GM12878 (cell line): ENCODE data around the gene ELK3. TPM values are rescaled to one million over a fixed set of nuclear protein-coding genes. Genes with fewer than 3 reads are reported as not detected.

Source experiments
- ATAC-seq: fragments of 200-7000 bp; cut with Tn5 transposase; 3 replicates; pipeline ENCODE4 v1.9.1; 2020; ENCODE audit warnings: mild to moderate bottlenecking, moderate library complexity
- BruUV-seq: library from RNA; stranded (reverse); fragments of 400-500 nt; replicated peaks from 2 replicates; lab custom pipeline; 2021; lab: Mats Ljungman, UMichigan
- CTCF ChIA-PET: fragments of 300-600 bp; sonication (Branson Sonifier 250); formaldehyde crosslinking; extraction: SDS; loops from one replicate; lab custom pipeline; 2021; ENCODE audit warnings: inconsistent platforms; lab: Yijun Ruan, JAX
- POLR2A ChIA-PET: fragments of 350-600 bp; formaldehyde crosslinking; extraction: SDS; loops from one replicate; lab custom pipeline; 2021; ENCODE audit warnings: inconsistent platforms; lab: Charles Lee
- RAD21 ChIA-PET: fragments of 300-600 bp; sonication (Branson Sonifier 250); formaldehyde crosslinking; loops from one replicate; lab custom pipeline; 2023; ENCODE audit warnings: antibody characterized with exemption; ENCODE audit not compliant: unreplicated experiment; lab: Charles Lee
- SMC1A ChIA-PET: fragments of 300-600 bp; sonication (Branson Sonifier 250); formaldehyde crosslinking; loops from one replicate; lab custom pipeline; 2023; ENCODE audit not compliant: unreplicated experiment, uncharacterized antibody; lab: Charles Lee
- DNase-seq: peaks from one replicate; pipeline ENCODE4 v3.0.0-alpha.2; 2011; ENCODE audit warnings: low read depth, low spot score
- FAIRE-seq: peaks from 3 replicates; lab custom pipeline; 2011; peaks lifted over from hg19 to GRCh38; lab: Jason Lieb, UNC
- H2AFZ ChIP-seq: 2 replicates; pipeline ENCODE4 v1.6.0; 2011; ENCODE audit warnings: low read depth, low read length, control low read depth; ENCODE audit not compliant: control insufficient read depth
- H3K27ac ChIP-seq: 2 replicates; pipeline ENCODE4 v1.5.1; 2011; ENCODE audit warnings: control low read depth; ENCODE audit not compliant: control insufficient read depth, insufficient read depth
- H3K27me3 ChIP-seq, 2 experiments: replicated peaks in 1 of 2; 2 replicates each; pipeline versions ENCODE4 v1.6.0 to v1.6.1; 2011; ENCODE audit warnings: low read length in 1 of 2; ENCODE audit not compliant: control insufficient read depth in 2 of 2, insufficient read depth in 2 of 2
- H3K36me3 ChIP-seq, 2 experiments: 2 replicates each; pipeline ENCODE4 v1.5.1; 2011; ENCODE audit warnings: low read length in 1 of 2; ENCODE audit not compliant: control insufficient read depth in 2 of 2, insufficient read depth in 2 of 2
- H3K4me1 ChIP-seq: 2 replicates; pipeline ENCODE4 v1.6.1; 2011; ENCODE audit warnings: mild to moderate bottlenecking, low read length, moderate library complexity, mixed read lengths; ENCODE audit not compliant: control insufficient read depth, insufficient read depth
- H3K4me2 ChIP-seq: 2 replicates; pipeline ENCODE4 v1.6.0; 2011; ENCODE audit warnings: control low read depth; ENCODE audit not compliant: control insufficient read depth, insufficient read depth
- H3K4me3 ChIP-seq: fragments of 200-600 bp; sonication (generic); 2 replicates; pipeline ENCODE4 v1.5.1; 2016
- H3K79me2 ChIP-seq: 2 replicates; pipeline ENCODE4 v1.6.0; 2011; ENCODE audit warnings: low read length; ENCODE audit not compliant: control insufficient read depth, insufficient read depth
- H3K9ac ChIP-seq: 2 replicates; pipeline ENCODE4 v1.8.0; 2011; ENCODE audit warnings: low read length, control low read depth, mixed read lengths; ENCODE audit not compliant: control insufficient read depth, insufficient read depth
- H3K9me3 ChIP-seq: replicated peaks from 3 replicates; pipeline ENCODE4 v1.5.1; 2011; ENCODE audit warnings: mild to moderate bottlenecking, low read length; ENCODE audit not compliant: control insufficient read depth, insufficient read depth
- H4K20me1 ChIP-seq: 2 replicates; pipeline ENCODE4 v1.6.0; 2011; ENCODE audit not compliant: control insufficient read depth, insufficient read depth
- ATF7 ChIP-seq: fragments of 450-650 bp; IDR thresholded peaks from 2 replicates; pipeline ENCODE4 v1.6.1; 2016; ENCODE audit warnings: low read depth, mild to moderate bottlenecking
- CEBPB ChIP-seq, 2 experiments: fragments of 150-350 bp in 1 of 2; IDR thresholded peaks; 2 replicates each; pipeline ENCODE4 v1.6.1; 2012 to 2014; ENCODE audit warnings: low read depth in 2 of 2, low read length in 2 of 2, borderline replicate concordance in 1 of 2, inconsistent platforms in 1 of 2
- DPF2 ChIP-seq: fragments of 450-650 bp; IDR thresholded peaks from 2 replicates; pipeline ENCODE4 v1.6.1; 2017; ENCODE audit warnings: mild to moderate bottlenecking
- FOXK2 ChIP-seq: fragments of 450-650 bp; IDR thresholded peaks from 2 replicates; pipeline ENCODE4 v1.6.1; 2017; ENCODE audit warnings: mild to moderate bottlenecking, moderate library complexity
- LARP7 ChIP-seq: fragments of 450-650 bp; IDR thresholded peaks from 2 replicates; pipeline ENCODE4 v1.6.1; 2017; ENCODE audit warnings: mild to moderate bottlenecking
- MYB ChIP-seq: fragments of 150-350 bp; IDR thresholded peaks from 2 replicates; pipeline ENCODE4 v1.6.1; 2014; ENCODE audit warnings: mild to moderate bottlenecking, low read depth, low read length, borderline replicate concordance
- MYC ChIP-seq: IDR thresholded peaks from 2 replicates; pipeline ENCODE4 v1.6.1; 2011; ENCODE audit warnings: mild to moderate bottlenecking, low read length, moderate library complexity, inconsistent platforms; ENCODE audit not compliant: insufficient read depth, insufficient replicate concordance, insufficient read length, severe bottlenecking
- NR2F1 ChIP-seq: fragments of 450-650 bp; conservative IDR thresholded peaks from 2 replicates; pipeline ENCODE4 v1.6.1; 2017; ENCODE audit warnings: mild to moderate bottlenecking
- PAX5 ChIP-seq: IDR thresholded peaks from 2 replicates; pipeline ENCODE4 v1.6.1; 2011; ENCODE audit warnings: low read depth, low read length, borderline replicate concordance
- ZZZ3 ChIP-seq: IDR thresholded peaks from 2 replicates; pipeline ENCODE4 v1.6.1; 2011; ENCODE audit warnings: low read depth; ENCODE audit not compliant: control insufficient read depth, insufficient read length
- WGBS: methylation state at CpG from one replicate; pipeline ENCODE4 v1.1.6; 2016; ENCODE audit warnings: low lambda C conversion rate; ENCODE audit not compliant: insufficient replicate concordance, insufficient coverage; ENCODE audit errors: missing lambda C conversion rate; 5-methylcytosine and 5-hydroxymethylcytosine counted together
- in situ Hi-C: fragments of 300-500 bp; cut with MboI; formaldehyde crosslinking; loops from 9 replicates; pipeline ENCODE4 v1.14.3; 2018; ENCODE audit warnings: mixed read lengths
- intact Hi-C: fragments of 100-400 bp; cut with micrococcal nuclease; formaldehyde crosslinking; loops from one replicate; pipeline ENCODE4 v1.14.2; 2022; ENCODE audit not compliant: unreplicated experiment
- polyA plus RNA-seq, 11 experiments: library from polyadenylated mRNA; depleted of rRNA in 4 of 11; unstranded in 6 of 11; stranded (reverse) in 5 of 11; fragments of >200 nt; fragmentation: Nextera tagmentation in 4 of 11; fragmentation: Illumina TruSeq in 1 of 11; extraction: Ambion mirVana in 4 of 11; extraction: Trizol in 1 of 11; gene quantifications; 1 replicate in 1 of 11; 2 replicates in 10 of 11; pipeline versions ENCODE4 v1.2.1 to v1.2.3, GENCODE V29; 2011 to 2016; ENCODE audit warnings: inconsistent platforms in 2 of 11, missing spikeins in 2 of 11, low read depth in 1 of 11
- total RNA-seq, 4 experiments: library from RNA; depleted of rRNA in 3 of 4; stranded (reverse); fragments of >200 nt in 3 of 4; fragmentation: Illumina TruSeq in 1 of 4; extraction: Trizol in 1 of 4; gene quantifications; 2 replicates each; pipeline versions ENCODE4 v1.2.1 to v1.2.3, GENCODE V29; 2013 to 2021
- TF ChIP-seq, protein P1 (sequence below): IDR thresholded peaks from 2 replicates; pipeline ENCODE4 v1.6.1; 2012; ENCODE audit warnings: low read length, inconsistent platforms
- TF ChIP-seq, protein P2 (sequence below): fragments of 450-650 bp; IDR thresholded peaks from 2 replicates; pipeline ENCODE4 v1.6.1; 2017; ENCODE audit warnings: borderline replicate concordance

The ELK3 gene
- total and polyA plus RNA-seq, 10 of the 15 experiments (the other 5 are each of a cell fraction or from before 2014, with no cell fraction given) = 0.37 to 4.8 (median 0.88) TPM

DNA sequence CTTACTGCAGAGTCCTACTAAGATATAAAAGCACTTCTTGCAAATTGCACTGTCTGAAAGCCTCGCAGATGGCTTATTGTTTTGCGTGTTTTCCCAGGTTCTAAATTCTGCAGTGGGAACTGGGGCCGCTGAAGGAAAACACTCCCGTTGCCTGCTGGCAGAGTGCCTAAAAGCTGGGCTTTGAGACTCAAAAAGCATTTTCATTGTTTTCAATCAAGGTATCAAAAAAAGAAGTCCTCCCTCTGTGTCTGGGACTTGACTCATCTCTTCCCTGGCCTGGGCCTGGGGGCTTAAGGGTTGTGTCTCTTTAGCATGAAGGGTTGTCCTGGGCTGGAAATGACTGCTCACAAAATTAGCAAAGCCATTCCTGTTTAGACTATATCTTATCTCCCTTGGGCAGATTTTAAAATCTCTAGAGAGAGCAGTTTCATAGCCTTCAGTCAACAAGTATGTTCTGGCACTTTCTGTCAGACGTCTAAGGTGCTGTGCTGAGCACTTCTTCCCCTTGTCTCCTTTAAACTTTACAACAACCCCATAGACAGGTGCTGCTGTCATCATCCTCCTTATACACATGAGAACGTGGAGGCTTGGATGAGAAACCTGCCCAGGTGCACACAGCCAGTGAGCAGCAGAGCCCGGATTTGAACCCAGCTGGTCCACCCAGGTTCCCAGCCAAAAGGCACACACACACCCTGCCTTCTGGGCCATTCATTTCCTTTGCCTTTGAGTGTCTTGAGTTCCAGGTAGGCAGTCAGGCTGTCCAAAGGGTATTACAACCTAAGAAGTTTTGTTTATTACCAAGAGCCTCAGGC lies 31.1 kb downstream of the ELK3 start:
- no TSS peak for BruUV-seq
- intact Hi-C loops = no loop called here
- WGBS = 51% methylated on average over 7 of the region's 7 CpGs
- SMC1A ChIA-PET = interaction anchor here (0.9 to 2.3 kb wide), 2 partner anchors 164 to 291 kb away, joined by 3 to 9 read pairs; no protein-coding TSS in a partner anchor
- Histone ChIP-seq H3K79me2 (no peaks in the 10 kb centered on the region), H3K27ac (no peak overlapping the region), H3K9me3 (no peaks in the 10 kb centered on the region), H3K4me2 (no peak overlapping the region), H3K9ac (no peak overlapping the region), H3K4me1 (peaks cover 6% of the 10 kb centered on the region), H3K4me3 (no peak overlapping the region)
- POLR2A ChIA-PET = no interaction called here
- DNase-seq (no peak), ATAC-seq (no peak), FAIRE-seq (no peak)
- in situ Hi-C loops = no loop called here
- RAD21 ChIA-PET = no interaction called here
- CTCF ChIA-PET = interaction anchor here (0.7 to 2.7 kb wide), 2 partner anchors 10 kb away, joined by 3 to 11 read pairs; no protein-coding TSS in a partner anchor
- no peak for TF ChIP-seq ATF7
- no peak for TF ChIP-seq MYB
- TF ChIP-seq DPF2 = no peak
- no peak for TF ChIP-seq CEBPB (IDR thresholded peaks at IDR 0.05; ENCODE audit: borderline replicate concordance in 1 of 2, low read depth in 2 of 2, low read length in 2 of 2)
- no peak for TF ChIP-seq ZZZ3
- TF ChIP-seq PAX5 = no peak
- TF ChIP-seq MYC = no peak
- TF ChIP-seq LARP7 = no peak
- TF ChIP-seq FOXK2 = no peak
- TF ChIP-seq, protein P1, sequence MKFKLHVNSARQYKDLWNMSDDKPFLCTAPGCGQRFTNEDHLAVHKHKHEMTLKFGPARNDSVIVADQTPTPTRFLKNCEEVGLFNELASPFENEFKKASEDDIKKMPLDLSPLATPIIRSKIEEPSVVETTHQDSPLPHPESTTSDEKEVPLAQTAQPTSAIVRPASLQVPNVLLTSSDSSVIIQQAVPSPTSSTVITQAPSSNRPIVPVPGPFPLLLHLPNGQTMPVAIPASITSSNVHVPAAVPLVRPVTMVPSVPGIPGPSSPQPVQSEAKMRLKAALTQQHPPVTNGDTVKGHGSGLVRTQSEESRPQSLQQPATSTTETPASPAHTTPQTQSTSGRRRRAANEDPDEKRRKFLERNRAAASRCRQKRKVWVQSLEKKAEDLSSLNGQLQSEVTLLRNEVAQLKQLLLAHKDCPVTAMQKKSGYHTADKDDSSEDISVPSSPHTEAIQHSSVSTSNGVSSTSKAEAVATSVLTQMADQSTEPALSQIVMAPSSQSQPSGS = no peak
- TF ChIP-seq, protein P2, sequence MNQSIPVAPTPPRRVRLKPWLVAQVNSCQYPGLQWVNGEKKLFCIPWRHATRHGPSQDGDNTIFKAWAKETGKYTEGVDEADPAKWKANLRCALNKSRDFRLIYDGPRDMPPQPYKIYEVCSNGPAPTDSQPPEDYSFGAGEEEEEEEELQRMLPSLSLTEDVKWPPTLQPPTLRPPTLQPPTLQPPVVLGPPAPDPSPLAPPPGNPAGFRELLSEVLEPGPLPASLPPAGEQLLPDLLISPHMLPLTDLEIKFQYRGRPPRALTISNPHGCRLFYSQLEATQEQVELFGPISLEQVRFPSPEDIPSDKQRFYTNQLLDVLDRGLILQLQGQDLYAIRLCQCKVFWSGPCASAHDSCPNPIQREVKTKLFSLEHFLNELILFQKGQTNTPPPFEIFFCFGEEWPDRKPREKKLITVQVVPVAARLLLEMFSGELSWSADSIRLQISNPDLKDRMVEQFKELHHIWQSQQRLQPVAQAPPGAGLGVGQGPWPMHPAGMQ = no peak
- no peak for TF ChIP-seq NR2F1
- TF ChIP-seq, all 136 proteins: peak for 0
- Histone ChIP-seq H3K27me3 (no peaks in the 10 kb centered on the region), H2AFZ (no peak overlapping the region), H3K36me3 (no peaks in the 10 kb centered on the region), H4K20me1 (no peaks in the 10 kb centered on the region)
